Smooth muscle cell (in vitro differentiated cells): ENCODE measurements around the gene CHST6. TPM values are rescaled to one million over a fixed set of nuclear protein-coding genes. Genes with fewer than 3 reads are reported as not detected.
A peak's percentile ranks its signal among the peaks of the same experiment; 100 is the strongest.
"Not testable (repeated sequence)": the region's sequence is repeated elsewhere in the genome, so short reads cannot be mapped to it uniquely, and the experiment has no call there.

Source experiments
- DNase-seq: peaks from one replicate; lab custom pipeline; 2025; ENCODE audit not compliant: unreplicated experiment; lab: John Stamatoyannopoulos, UW
- H2AFZ ChIP-seq: fragments of 200-600 bp; sonication (generic); 2 replicates; pipeline ENCODE4 v1.6.0; 2016; ENCODE audit warnings: antibody characterized with exemption, low read depth, mild to moderate bottlenecking
- H3F3A ChIP-seq: fragments of 200-600 bp; sonication (generic); 2 replicates; pipeline ENCODE4 v1.6.0; 2017; ENCODE audit warnings: antibody characterized with exemption, low read depth
- H3K27ac ChIP-seq: fragments of 200-600 bp; sonication (generic); 2 replicates; pipeline ENCODE4 v1.5.1; 2016; ENCODE audit warnings: low read depth, mild to moderate bottlenecking
- H3K27me3 ChIP-seq: fragments of 200-600 bp; sonication (generic); 2 replicates; pipeline ENCODE4 v1.6.1; 2016; ENCODE audit warnings: low read depth, mild to moderate bottlenecking
- H3K36me3 ChIP-seq: fragments of 200-600 bp; sonication (generic); 2 replicates; pipeline ENCODE4 v1.5.1; 2016; ENCODE audit warnings: low read depth
- H3K4me1 ChIP-seq: fragments of 200-600 bp; sonication (generic); 2 replicates; pipeline ENCODE4 v1.5.1; 2016; ENCODE audit warnings: low read depth
- H3K4me2 ChIP-seq: fragments of 200-600 bp; sonication (generic); 2 replicates; pipeline ENCODE4 v1.6.0; 2016; ENCODE audit warnings: mild to moderate bottlenecking
- H3K4me3 ChIP-seq: fragments of 200-600 bp; sonication (generic); 2 replicates; pipeline ENCODE4 v1.5.1; 2016; ENCODE audit warnings: mild to moderate bottlenecking
- H3K79me2 ChIP-seq: fragments of 200-600 bp; sonication (generic); 2 replicates; pipeline ENCODE4 v1.6.0; 2016; ENCODE audit warnings: low read depth, mild to moderate bottlenecking
- H3K9ac ChIP-seq: fragments of 200-600 bp; sonication (generic); 2 replicates; pipeline ENCODE4 v1.6.0; 2016; ENCODE audit warnings: low read depth
- H3K9me3 ChIP-seq: fragments of 200-600 bp; sonication (generic); replicated peaks from 2 replicates; pipeline ENCODE4 v1.5.1; 2016; ENCODE audit warnings: low read depth
- H4K20me1 ChIP-seq: fragments of 200-600 bp; sonication (generic); 2 replicates; pipeline ENCODE4 v1.6.0; 2016; ENCODE audit warnings: low read depth
- CTCF ChIP-seq: fragments of 200-600 bp; sonication (generic); IDR thresholded peaks from 2 replicates; pipeline ENCODE4 v1.5.1; 2017; ENCODE audit warnings: borderline replicate concordance, mild to moderate bottlenecking, antibody characterized with exemption; ENCODE audit not compliant: insufficient read depth, poor library complexity, severe bottlenecking
- WGBS: methylation state at CpG from one replicate; pipeline ENCODE4 v1.1.7; 2016; ENCODE audit warnings: low lambda C conversion rate; 5-methylcytosine and 5-hydroxymethylcytosine counted together
- polyA plus RNA-seq: library from polyadenylated mRNA; unstranded; fragments of >200 nt; fragmentation: Nextera tagmentation; extraction: Ambion mirVana; gene quantifications from 2 replicates; pipeline ENCODE4 v1.2.1, GENCODE V29; 2016
- total RNA-seq: library from RNA; depleted of rRNA; stranded (reverse); fragments of >200 nt; gene quantifications from 2 replicates; pipeline ENCODE4 v1.2.3, GENCODE V29; 2014

The CHST6 gene
- total and polyA plus RNA-seq, 2 experiments from 2014 or later: 2.0 to 2.6 TPM

DNA sequence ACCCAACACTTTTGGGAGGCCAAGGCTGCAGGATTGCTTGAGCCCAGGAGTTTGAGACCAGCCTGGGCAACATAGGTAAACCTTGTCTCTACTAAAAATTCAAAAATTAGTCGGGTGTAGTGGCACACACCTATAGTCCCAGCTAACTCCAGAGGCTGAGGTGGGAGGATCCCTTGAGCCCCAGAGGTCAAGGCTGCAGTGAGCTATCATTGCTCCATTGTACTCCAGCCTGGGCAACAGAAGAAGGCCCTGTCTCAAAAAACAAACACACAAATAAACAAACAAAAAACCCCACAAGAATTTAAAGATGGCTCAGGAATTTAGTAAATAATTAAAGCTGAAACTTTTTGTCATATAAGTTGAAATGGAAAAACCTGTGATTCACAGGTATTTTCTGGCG lies 28.5 kb downstream of the CHST6 start:
- Histone ChIP-seq H3K27ac (no peak overlapping the region), H3K4me3 (no peak overlapping the region), H3K27me3 (no peaks in the 10 kb centered on the region), H2AFZ (no peak overlapping the region), H3K36me3 (no peaks in the 10 kb centered on the region), H3K79me2 (peaks cover 21% of the 10 kb centered on the region), H3K4me1 (peaks cover 5% of the 10 kb centered on the region), H3K9ac (no peak overlapping the region), H3K4me2 (no peak overlapping the region), H3K9me3 (no peaks in the 10 kb centered on the region), H4K20me1 (peaks cover 17% of the 10 kb centered on the region), H3F3A (no peaks in the 10 kb centered on the region)
- TF ChIP-seq CTCF: no peak
- WGBS: 92% methylated on average over 2 of the region's 2 CpGs
- DNase-seq: no peak

DNA sequence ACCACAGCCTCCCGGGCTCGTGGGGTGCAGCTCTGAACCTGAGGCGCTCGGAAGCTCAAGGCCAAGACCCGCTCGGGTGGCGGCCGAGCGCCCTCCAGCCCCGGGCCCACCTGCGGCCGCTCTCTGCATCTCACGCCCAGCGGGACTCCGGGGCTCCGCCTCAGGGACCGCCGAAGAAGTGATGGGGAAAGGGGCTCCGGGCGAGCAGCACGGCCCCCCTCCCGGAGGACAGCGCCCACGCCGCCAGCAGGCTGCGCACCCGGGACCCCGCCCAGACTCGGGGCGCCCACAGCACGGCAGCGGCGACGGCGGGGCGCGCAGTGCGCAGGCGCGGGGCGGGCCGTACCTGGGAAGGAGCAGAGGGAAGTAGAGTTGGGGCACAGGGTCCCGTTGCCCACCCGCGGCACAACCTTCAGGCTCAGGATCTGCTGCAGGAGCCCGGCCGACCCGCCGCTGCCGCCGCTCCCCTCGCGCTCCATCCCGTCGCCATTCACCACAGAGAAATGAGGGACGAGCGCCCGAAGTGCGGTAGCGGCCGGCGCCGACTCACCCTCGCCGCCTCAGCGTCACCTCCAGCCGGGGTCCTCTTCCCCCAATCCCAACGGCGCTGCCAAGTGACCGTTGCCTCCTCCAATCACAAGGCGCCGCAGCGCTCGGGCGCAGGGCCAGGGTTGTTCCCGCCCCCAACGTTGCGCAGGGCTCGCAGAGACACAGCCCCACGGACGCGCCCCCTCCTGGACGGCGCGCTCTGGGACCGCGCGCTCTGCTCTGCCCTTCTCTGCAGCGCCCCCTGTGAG lies 30.9 kb downstream of the CHST6 start, which contains the start of gene TMEM170A:
Gene TMEM170A (minus strand): TSS at position 568 of the 797 bp plus-strand sequence. CDS start 89 bp downstream, at position 479.
- peak within 1 kb of the TSS; percentile 97 for H3K4me2 ChIP-seq
- no peaks in the 10 kb centered on the region for H3F3A ChIP-seq
- H3K79me2 ChIP-seq: peaks cover 45% of the 10 kb centered on the region
- peak; percentile 97 for DNase-seq
- H3K4me1 ChIP-seq: peaks cover 11% of the 10 kb centered on the region
- H2AFZ ChIP-seq: peak within 1 kb of the TSS; percentile 90
- peaks cover 42% of the 10 kb centered on the region for H4K20me1 ChIP-seq
- WGBS: under 1% methylated on average over 82 of the region's 89 CpGs
- peak within 1 kb of the TSS; percentile 78 for H3K27ac ChIP-seq
- H3K27me3 ChIP-seq: no peaks in the 10 kb centered on the region
- H3K36me3 ChIP-seq: no peaks in the 10 kb centered on the region
- TF ChIP-seq CTCF: peak; percentile 100
- H3K9ac ChIP-seq: peak within 1 kb of the TSS; percentile 75
- H3K4me3 ChIP-seq: peak within 1 kb of the TSS; percentile 92
- no peaks in the 10 kb centered on the region for H3K9me3 ChIP-seq

DNA sequence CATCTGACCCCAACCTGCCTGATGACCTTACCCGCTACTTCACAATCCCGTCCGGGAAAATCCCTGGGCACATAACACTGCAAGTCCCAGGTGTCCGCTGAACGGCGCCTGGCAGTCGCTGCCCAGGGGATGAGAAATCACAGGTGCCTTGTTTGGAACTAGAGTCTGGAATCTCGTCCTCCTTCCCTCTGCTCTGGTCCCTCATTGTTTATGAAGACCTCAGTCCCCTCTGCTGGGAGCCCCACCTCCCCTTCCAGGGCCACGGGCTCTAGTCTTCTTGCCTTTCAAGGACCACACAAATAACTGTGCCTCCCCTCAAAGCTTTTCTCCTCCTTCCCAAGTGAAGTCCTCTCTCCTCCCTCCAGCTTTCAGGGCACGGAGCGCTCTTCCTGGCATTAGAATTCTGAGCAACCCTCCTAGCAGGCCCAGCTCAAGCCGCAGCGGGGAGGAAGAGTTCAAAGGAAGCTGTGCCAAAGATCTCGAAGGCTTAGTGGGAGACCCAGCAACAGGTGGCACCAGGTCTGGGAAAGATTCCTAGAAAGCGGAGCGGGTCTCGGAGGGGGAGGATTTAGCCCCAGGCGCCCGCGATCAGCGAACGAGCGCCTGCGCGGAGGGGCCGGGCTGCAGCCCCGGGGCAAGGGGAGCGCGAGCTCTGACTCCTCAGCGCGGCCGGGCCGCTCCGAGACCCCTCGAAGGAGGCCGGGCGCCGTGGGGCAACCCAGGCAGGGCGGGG lies 31.7 kb downstream of the CHST6 start:
- Histone ChIP-seq H3K4me1 (peaks cover 11% of the 10 kb centered on the region), H3K27ac (peak overlapping the region; percentile 78), H4K20me1 (peaks cover 48% of the 10 kb centered on the region), H3K4me3 (peak overlapping the region; percentile 92), H3K9ac (peak overlapping the region; percentile 75), H2AFZ (peak overlapping the region; percentile 90), H3K4me2 (peak overlapping the region; percentile 97), H3K79me2 (peaks cover 53% of the 10 kb centered on the region)
- WGBS: 6% methylated on average over 23 of the region's 39 CpGs
- not testable (repeated sequence) for H3K27me3 ChIP-seq, H3K9me3 ChIP-seq, H3K36me3 ChIP-seq, H3F3A ChIP-seq
- DNase-seq: peak; percentile 40

GRCh38 chr16:75462806-75463205 lies 32.4 kb downstream of the CHST6 start:
- Histone ChIP-seq H3K4me2 (peak overlapping the region; percentile 97), H3K9ac (no peak overlapping the region), H3K4me1 (peaks cover 18% of the 10 kb centered on the region), H3K4me3 (peak overlapping the region; percentile 92), H2AFZ (no peak overlapping the region), H3K36me3 (no peaks in the 10 kb centered on the region), H3K9me3 (no peaks in the 10 kb centered on the region), H4K20me1 (peaks cover 56% of the 10 kb centered on the region), H3K27me3 (no peaks in the 10 kb centered on the region), H3F3A (no peaks in the 10 kb centered on the region), H3K79me2 (peaks cover 60% of the 10 kb centered on the region), H3K27ac (no peak overlapping the region)
- no peak for DNase-seq
- whole genome bisulfite sequencing: 57% methylated on average over 2 of the region's 2 CpGs
- TF ChIP-seq CTCF: no peak
